PC-3 (cell line): Measurements from ENCODE around the gene PRKN. TPM values are rescaled to one million over a fixed set of nuclear protein-coding genes. Genes with fewer than 3 reads are reported as not detected.

ENCODE experiments used
- ATAC-seq: fragments of 200-7000 bp; cut with Tn5 transposase; 2 replicates; pipeline ENCODE4 v1.9.1; 2020; ENCODE audit warnings: mild to moderate bottlenecking, moderate library complexity
- BruUV-seq: library from RNA; stranded (reverse); fragments of 400-500 nt; replicated peaks from 2 replicates; lab custom pipeline; 2021; lab: Mats Ljungman, UMichigan
- CTCF ChIA-PET: fragments of 300-600 bp; sonication (Branson Sonifier 250); formaldehyde crosslinking; loops from one replicate; lab custom pipeline; 2022; ENCODE audit warnings: antibody characterized with exemption; lab: Charles Lee
- POLR2A ChIA-PET: fragments of 300-600 bp; sonication (Branson Sonifier 250); formaldehyde crosslinking; loops from one replicate; lab custom pipeline; 2022; ENCODE audit warnings: antibody characterized with exemption; ENCODE audit not compliant: unreplicated experiment; lab: Charles Lee
- DNase-seq: peaks from one replicate; pipeline ENCODE4 v3.0.0-alpha.2; 2015
- H2AFZ ChIP-seq: fragments of 300-600 bp; sonication (generic); 2 replicates; pipeline ENCODE4 v1.6.0; 2016; ENCODE audit warnings: antibody characterized with exemption, low read length
- H3F3A ChIP-seq: fragments of 300-600 bp; sonication (generic); one replicate; pipeline ENCODE4 v1.6.0; 2017; ENCODE audit warnings: antibody characterized with exemption, low read length, control low read depth, mild to moderate bottlenecking; ENCODE audit not compliant: unreplicated experiment
- H3K27ac ChIP-seq: fragments of 300-600 bp; sonication (generic); 2 replicates; pipeline ENCODE4 v1.5.1; 2016; ENCODE audit warnings: mild to moderate bottlenecking, low read length
- H3K27me3 ChIP-seq: fragments of 300-600 bp; sonication (generic); 2 replicates; pipeline ENCODE4 v1.6.1; 2016; ENCODE audit warnings: low read length, mixed read lengths
- H3K36me3 ChIP-seq: fragments of 300-600 bp; sonication (generic); 2 replicates; pipeline ENCODE4 v1.6.1; 2016; ENCODE audit warnings: low read depth, mixed run types, low read length, mixed read lengths
- H3K4me1 ChIP-seq: fragments of 300-600 bp; sonication (generic); 2 replicates; pipeline ENCODE4 v1.5.1; 2016; ENCODE audit warnings: low read length; ENCODE audit not compliant: insufficient read depth
- H3K4me2 ChIP-seq: fragments of 300-600 bp; sonication (generic); 2 replicates; pipeline ENCODE4 v1.6.0; 2016; ENCODE audit warnings: low read length
- H3K4me3 ChIP-seq: fragments of 300-600 bp; sonication (generic); 2 replicates; pipeline ENCODE4 v1.5.1; 2016; ENCODE audit warnings: mild to moderate bottlenecking, low read length, mixed read lengths
- H3K79me2 ChIP-seq: fragments of 300-600 bp; sonication (generic); 2 replicates; pipeline ENCODE4 v1.6.1; 2017; ENCODE audit warnings: low read length, mixed read lengths
- H3K9ac ChIP-seq: fragments of 300-600 bp; sonication (generic); 2 replicates; pipeline ENCODE4 v1.6.0; 2016; ENCODE audit warnings: mild to moderate bottlenecking, low read length
- H3K9me2 ChIP-seq: fragments of 300-600 bp; sonication (generic); replicated peaks from 2 replicates; pipeline ENCODE4 v1.6.1; 2016; ENCODE audit warnings: mixed run types, low read length, mixed read lengths
- H3K9me3 ChIP-seq: fragments of 300-600 bp; sonication (generic); 2 replicates; pipeline ENCODE4 v1.6.1; 2016; ENCODE audit warnings: low read length, mixed read lengths
- H4K20me1 ChIP-seq: fragments of 300-600 bp; sonication (generic); 2 replicates; pipeline ENCODE4 v1.6.1; 2016; ENCODE audit warnings: low read length, mixed read lengths
- CTCF ChIP-seq: fragments of 300-600 bp; sonication (generic); conservative IDR thresholded peaks from 2 replicates; pipeline ENCODE4 v1.5.1; 2017; ENCODE audit warnings: antibody characterized with exemption, low read depth, mild to moderate bottlenecking, low read length
- EZH2 ChIP-seq: fragments of 300-600 bp; sonication (generic); IDR thresholded peaks from one replicate; pipeline ENCODE4 v1.6.1; 2017; ENCODE audit warnings: antibody characterized with exemption, mild to moderate bottlenecking, low read length; ENCODE audit not compliant: unreplicated experiment
- EZH2phosphoT487 ChIP-seq: fragments of 300-600 bp; sonication (generic); IDR thresholded peaks from 2 replicates; pipeline ENCODE4 v1.6.1; 2018; ENCODE audit warnings: mild to moderate bottlenecking, antibody characterized with exemption, low read length, borderline replicate concordance
- intact Hi-C: fragments of 100-400 bp; cut with micrococcal nuclease; formaldehyde crosslinking; loops from 2 replicates; pipeline ENCODE4 v1.9.0; 2023
- total RNA-seq: library from RNA; depleted of rRNA; stranded (reverse); fragments of >200 nt; gene quantifications from 2 replicates; pipeline ENCODE4 v1.2.3, GENCODE V29; 2014

PRKN gene
- total RNA-seq, 1 experiment from 2014 or later = not detected

DNA sequence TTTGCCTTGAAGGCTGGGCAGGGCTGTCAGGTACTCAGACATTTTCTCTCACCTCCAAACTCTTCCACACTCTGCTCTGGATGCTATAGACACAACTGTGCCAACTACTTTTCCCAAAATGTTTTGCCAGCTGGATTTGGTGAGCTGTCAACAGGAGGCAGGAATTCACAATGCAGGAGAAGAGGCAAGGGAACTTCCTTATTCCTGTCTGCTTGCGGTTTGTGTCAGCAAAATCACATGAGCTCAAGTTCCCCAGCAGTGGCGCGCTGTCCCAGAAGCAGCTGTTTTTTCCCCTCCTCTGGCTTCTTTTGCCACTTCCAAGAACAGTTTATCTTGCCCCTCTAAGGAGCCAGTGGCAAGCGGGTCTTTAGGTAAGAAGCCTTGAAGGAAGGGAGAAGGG is 608.2 kb downstream of the PRKN start:
- no peaks in the 10 kb centered on the region for H3K79me2 ChIP-seq
- ChIA-PET CTCF (no interaction called here), POLR2A (no interaction called here)
- TF ChIP-seq EZH2 (no peak), CTCF (no peak), EZH2phosphoT487 (no peak)
- no peaks in the 10 kb centered on the region for H3F3A ChIP-seq
- no peaks in the 10 kb centered on the region for H3K4me1 ChIP-seq
- no peaks in the 10 kb centered on the region for H3K9me2 ChIP-seq
- no peak overlapping the region for H3K4me3 ChIP-seq
- no peak for ATAC-seq
- intact Hi-C loops = no loop called here
- H3K27me3 ChIP-seq = no peaks in the 10 kb centered on the region
- no peaks in the 10 kb centered on the region for H3K9me3 ChIP-seq
- no peak overlapping the region for H3K27ac ChIP-seq
- no peak overlapping the region for H3K4me2 ChIP-seq
- BruUV-seq = no TSS peak
- no peak for DNase-seq
- no peaks in the 10 kb centered on the region for H3K36me3 ChIP-seq
- H4K20me1 ChIP-seq = no peaks in the 10 kb centered on the region
- no peak overlapping the region for H2AFZ ChIP-seq
- no peak overlapping the region for H3K9ac ChIP-seq

GRCh38 chr6:162118706-162119105 is 608.9 kb downstream of the PRKN start:
- Histone ChIP-seq H4K20me1 (no peaks in the 10 kb centered on the region), H3K9me2 (no peaks in the 10 kb centered on the region), H3K4me2 (no peak overlapping the region), H2AFZ (no peak overlapping the region), H3K9ac (no peak overlapping the region), H3K4me3 (no peak overlapping the region), H3K4me1 (no peaks in the 10 kb centered on the region), H3K27ac (no peak overlapping the region), H3K9me3 (no peaks in the 10 kb centered on the region), H3F3A (no peaks in the 10 kb centered on the region), H3K79me2 (no peaks in the 10 kb centered on the region), H3K27me3 (no peaks in the 10 kb centered on the region), H3K36me3 (no peaks in the 10 kb centered on the region)
- CTCF ChIA-PET = no interaction called here
- no peak for DNase-seq
- no TSS peak for BruUV-seq
- TF ChIP-seq EZH2phosphoT487 (no peak), EZH2 (no peak), CTCF (no peak)
- POLR2A ChIA-PET = no interaction called here
- no peak for ATAC-seq
- intact Hi-C loops = no loop called here

- no peak overlapping the region for H3K4me3 ChIP-seq
- H3K36me3 ChIP-seq = no peaks in the 10 kb centered on the region
- TF ChIP-seq EZH2phosphoT487 = no peak
- TF ChIP-seq EZH2 = no peak
- TF ChIP-seq CTCF = no peak
- H2AFZ ChIP-seq = no peak overlapping the region
- no peaks in the 10 kb centered on the region for H3K4me1 ChIP-seq
- intact Hi-C loops = no loop called here
- H3K4me2 ChIP-seq = no peak overlapping the region
- H3K9ac ChIP-seq = no peak overlapping the region
- H3K9me2 ChIP-seq = no peaks in the 10 kb centered on the region
- POLR2A ChIA-PET = no interaction called here
- BruUV-seq = no TSS peak
- CTCF ChIA-PET = no interaction called here
- no peaks in the 10 kb centered on the region for H3K79me2 ChIP-seq
- DNase-seq (no peak), ATAC-seq (no peak)
- H3K27ac ChIP-seq = no peak overlapping the region
- H3K27me3 ChIP-seq = no peaks in the 10 kb centered on the region; the same call in 1 of the 2 replicates
- no peaks in the 10 kb centered on the region for H4K20me1 ChIP-seq
- H3K9me3 ChIP-seq = no peaks in the 10 kb centered on the region
- H3F3A ChIP-seq = no peaks in the 10 kb centered on the region
Measured at GRCh38 chr6:162116902-162117525, 610.6 kb downstream of the PRKN start.
